Neural crest cell (in vitro differentiated cells): ENCODE data around the gene PDHX. TPM values are rescaled to one million over a fixed set of nuclear protein-coding genes. Genes with fewer than 3 reads are reported as not detected.

ENCODE experiments used
- DNase-seq: peaks from one replicate; pipeline ENCODE4 v3.0.0; 2021; ENCODE audit warnings: low read depth, mixed read lengths, low spot score
- H3K27ac Mint-ChIP-seq: one replicate; pipeline ENCODE4 v1.8.0; 2021; ENCODE audit warnings: mild to moderate bottlenecking, mixed read lengths; ENCODE audit not compliant: unreplicated experiment
- H3K27me3 Mint-ChIP-seq: 2 replicates; pipeline ENCODE4 v1.8.0; 2021; ENCODE audit warnings: low read depth, mild to moderate bottlenecking, mixed read lengths
- H3K36me3 Mint-ChIP-seq: 2 replicates; pipeline ENCODE4 v1.8.0; 2021; ENCODE audit warnings: low read depth, mild to moderate bottlenecking, mixed read lengths
- H3K4me1 Mint-ChIP-seq: 2 replicates; pipeline ENCODE4 v1.8.0; 2021; ENCODE audit warnings: mixed read lengths
- H3K4me3 Mint-ChIP-seq: one replicate; pipeline ENCODE4 v1.8.0; 2021; ENCODE audit warnings: mild to moderate bottlenecking, mixed read lengths
- H3K9me3 Mint-ChIP-seq: 2 replicates; pipeline ENCODE4 v1.8.0; 2021; ENCODE audit warnings: mixed read lengths
- CTCF ChIP-seq: fragments of 200-600 bp; sonication (generic); conservative IDR thresholded peaks from 2 replicates; pipeline ENCODE4 v1.5.0; 2021; ENCODE audit warnings: antibody characterized with exemption, mild to moderate bottlenecking
- total RNA-seq: library from RNA; stranded (reverse); gene quantifications from 2 replicates; pipeline ENCODE4 v1.2.1, GENCODE V29; 2021

PDHX gene
- total RNA-seq, 1 donor from 2014 or later = 38.6 TPM

- Mint-ChIP-seq H3K9me3 (no peaks in the 10 kb centered on the region), H3K27ac (no peak overlapping the region), H3K36me3 (peaks cover 9% of the 10 kb centered on the region), H3K4me3 (no peak overlapping the region), H3K4me1 (peaks cover 25% of the 10 kb centered on the region), H3K27me3 (no peaks in the 10 kb centered on the region)
- no peak for DNase-seq
- TF ChIP-seq CTCF = no peak
Measured at GRCh38 chr11:34928960-34929680, 12.7 kb downstream of the PDHX start.

GRCh38 chr11:34929794-34930763 lies 13.7 kb downstream of the PDHX start:
- peaks cover 11% of the 10 kb centered on the region for H3K36me3 Mint-ChIP-seq
- TF ChIP-seq CTCF = no peak
- no peaks in the 10 kb centered on the region for H3K27me3 Mint-ChIP-seq
- H3K4me3 Mint-ChIP-seq = no peak overlapping the region
- no peaks in the 10 kb centered on the region for H3K9me3 Mint-ChIP-seq
- no peak for DNase-seq
- no peak overlapping the region for H3K27ac Mint-ChIP-seq
- peaks cover 25% of the 10 kb centered on the region for H3K4me1 Mint-ChIP-seq

- no peak overlapping the region for H3K4me3 Mint-ChIP-seq
- no peak for TF ChIP-seq CTCF
Measured at GRCh38 chr11:34936945-34937629, 20.7 kb downstream of the PDHX start.

GRCh38 chr11:34938611-34939010 lies 22.2 kb downstream of the PDHX start:
- no peaks in the 10 kb centered on the region for H3K27me3 Mint-ChIP-seq
- no peak for DNase-seq
- no peak for TF ChIP-seq CTCF
- no peaks in the 10 kb centered on the region for H3K4me1 Mint-ChIP-seq
- H3K27ac Mint-ChIP-seq = no peak overlapping the region
- H3K9me3 Mint-ChIP-seq = no peaks in the 10 kb centered on the region
- no peak overlapping the region for H3K4me3 Mint-ChIP-seq
- H3K36me3 Mint-ChIP-seq = peaks cover 10% of the 10 kb centered on the region

More at GRCh38 chr11:34936945-34937629, 20.7 kb downstream of the PDHX start:
- H3K27ac Mint-ChIP-seq = no peak overlapping the region
- H3K36me3 Mint-ChIP-seq = peaks cover 10% of the 10 kb centered on the region
- no peaks in the 10 kb centered on the region for H3K27me3 Mint-ChIP-seq
- no peaks in the 10 kb centered on the region for H3K4me1 Mint-ChIP-seq
- DNase-seq = no peak
- H3K9me3 Mint-ChIP-seq = no peaks in the 10 kb centered on the region

- H3K4me3 Mint-ChIP-seq = no peak overlapping the region
- TF ChIP-seq CTCF = no peak
- no peaks in the 10 kb centered on the region for H3K27me3 Mint-ChIP-seq
- peaks cover 10% of the 10 kb centered on the region for H3K36me3 Mint-ChIP-seq
- no peaks in the 10 kb centered on the region for H3K4me1 Mint-ChIP-seq
- H3K9me3 Mint-ChIP-seq = peaks cover 3% of the 10 kb centered on the region
- no peak overlapping the region for H3K27ac Mint-ChIP-seq
- no peak for DNase-seq
Measured at GRCh38 chr11:34940026-34940677, 23.7 kb downstream of the PDHX start.
